ENCODE data around the gene GALNT9.
"Not testable (repeated sequence)": the region's sequence is repeated elsewhere in the genome, so short reads cannot be mapped to it uniquely, and the experiment has no call there.

The GALNT9 gene

DNA sequence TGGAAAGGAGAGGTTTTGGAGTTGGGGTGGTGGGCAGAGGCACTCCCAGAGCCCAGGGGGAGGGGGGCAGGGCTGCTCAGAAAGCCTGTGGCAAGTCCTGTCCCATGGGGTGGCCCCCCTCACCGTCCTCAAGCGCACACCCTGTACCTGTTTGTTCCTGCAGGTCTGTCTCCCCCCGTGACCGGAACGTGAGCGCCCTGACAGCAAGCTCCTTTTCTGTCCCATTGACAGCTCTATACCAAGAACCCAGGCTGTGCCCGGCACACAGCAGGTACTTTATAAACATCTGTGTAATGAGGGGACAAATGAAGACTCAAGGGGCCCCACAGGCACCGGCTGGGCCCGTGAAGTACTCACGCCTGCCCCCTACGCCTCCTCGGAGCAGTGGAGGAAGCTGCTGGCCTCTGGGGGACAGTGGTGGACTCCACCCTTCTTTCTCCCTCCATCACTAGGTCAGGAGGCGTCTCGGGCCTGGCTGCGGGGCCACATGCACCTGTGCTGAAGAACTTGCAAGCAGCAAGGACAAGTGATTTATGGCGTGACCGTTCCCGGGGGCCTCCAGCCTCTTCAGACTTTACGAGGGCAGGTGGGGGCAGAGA lies 65.8 kb downstream of the GALNT9 start:
- DNase-seq, result no peak

- no peak for DNase-seq
Measured at GRCh38 chr12:132263061-132263360, 66.4 kb downstream of the GALNT9 start.

DNA sequence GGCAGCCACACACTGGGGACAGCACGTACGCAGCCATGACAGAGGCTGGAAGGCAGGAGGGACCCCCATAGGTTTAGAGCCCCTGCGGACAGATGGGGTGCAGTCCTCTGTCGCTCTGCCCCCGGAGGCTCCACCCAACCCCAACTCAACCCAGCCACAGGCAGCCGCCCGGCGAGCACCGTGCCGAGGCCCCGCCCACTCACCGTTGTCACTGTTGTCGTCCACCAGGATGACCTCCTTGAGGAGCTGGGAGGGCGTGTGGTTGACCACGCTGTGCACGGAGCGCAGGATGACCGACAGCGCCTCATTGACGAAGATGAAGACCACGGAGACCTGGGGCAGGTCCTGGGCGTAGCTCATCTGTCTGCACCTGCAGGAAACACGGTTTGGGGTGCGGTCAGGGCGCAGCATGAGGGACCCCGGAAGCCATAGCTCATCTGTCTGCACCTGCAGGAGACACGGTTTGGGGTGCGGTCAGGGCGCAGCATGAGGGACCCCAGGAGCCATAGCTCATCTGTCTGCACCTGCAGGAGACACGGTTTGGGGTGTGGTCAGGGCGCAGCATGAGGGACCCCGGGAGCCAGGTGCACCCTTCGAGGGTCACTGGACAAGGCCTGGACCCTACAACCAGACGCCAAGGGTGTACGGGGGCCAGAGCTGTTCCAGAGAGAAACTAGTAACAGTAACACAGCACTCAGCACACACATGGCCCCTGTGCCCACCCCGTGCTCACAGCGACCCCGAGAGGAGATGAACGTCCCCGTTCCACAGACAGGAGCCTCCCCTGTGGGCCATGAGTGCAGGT lies 66.9 kb downstream of the GALNT9 start:
- DNase-seq, result no peak

DNA sequence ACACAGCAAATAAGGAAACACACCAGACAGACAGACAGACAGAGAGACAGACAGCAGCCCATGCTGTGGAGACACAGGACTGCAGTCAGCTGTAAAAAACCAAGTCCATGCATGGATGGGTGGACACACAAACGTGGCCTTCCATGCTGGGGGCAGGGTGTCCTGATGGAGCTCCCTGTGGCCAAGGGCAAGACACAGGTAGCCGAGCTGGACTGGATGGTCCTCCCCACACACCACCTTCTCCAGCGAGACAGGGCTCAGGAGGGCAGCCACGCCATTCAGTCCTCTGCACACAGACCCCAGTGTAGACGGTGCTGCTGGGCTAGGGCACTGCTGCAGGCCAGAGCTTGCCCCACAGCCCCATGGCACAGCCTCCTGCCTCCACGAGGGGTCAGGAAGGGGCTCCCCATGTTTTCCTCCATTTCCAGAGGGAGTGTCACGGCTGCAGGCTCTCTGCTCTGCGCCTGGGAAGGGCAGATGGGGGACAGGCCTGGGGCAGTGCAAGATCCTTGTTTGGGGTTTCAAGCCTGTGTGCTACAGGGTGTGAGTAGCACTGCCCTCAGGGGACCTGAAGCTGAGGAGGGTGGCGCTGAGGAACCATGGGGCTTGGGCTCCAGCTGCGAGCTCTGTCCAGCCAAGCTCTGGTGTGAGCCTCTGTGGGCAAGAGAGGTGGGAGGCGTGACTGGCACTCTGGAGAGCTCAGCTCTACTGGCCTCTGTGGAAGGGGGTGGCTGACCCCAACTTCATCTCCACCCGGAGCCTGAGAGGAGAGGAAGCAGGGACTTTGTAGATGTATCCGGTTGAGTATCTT lies 67.9 kb downstream of the GALNT9 start:
- no peak for DNase-seq

DNA sequence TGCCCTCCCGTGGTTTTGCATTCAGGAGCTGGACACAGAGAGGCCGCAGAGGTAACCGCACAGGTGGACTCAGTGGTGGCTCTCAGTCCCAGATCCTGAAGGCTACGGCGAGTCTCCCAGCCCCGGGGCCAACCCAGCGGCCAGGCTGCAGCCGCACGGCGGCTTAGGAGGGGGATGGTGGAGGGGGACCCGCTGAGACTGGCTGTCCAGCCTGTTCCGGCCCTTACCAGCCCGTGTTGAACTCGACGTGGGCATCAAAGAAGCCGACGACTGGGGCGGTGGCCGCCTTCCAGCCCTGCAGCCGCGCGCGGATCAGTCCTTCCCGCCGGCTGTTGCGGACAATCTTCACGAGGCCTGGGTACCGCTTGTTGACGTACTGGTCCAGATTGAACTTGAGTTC lies 68.7 kb downstream of the GALNT9 start:
- no peak for DNase-seq

DNA sequence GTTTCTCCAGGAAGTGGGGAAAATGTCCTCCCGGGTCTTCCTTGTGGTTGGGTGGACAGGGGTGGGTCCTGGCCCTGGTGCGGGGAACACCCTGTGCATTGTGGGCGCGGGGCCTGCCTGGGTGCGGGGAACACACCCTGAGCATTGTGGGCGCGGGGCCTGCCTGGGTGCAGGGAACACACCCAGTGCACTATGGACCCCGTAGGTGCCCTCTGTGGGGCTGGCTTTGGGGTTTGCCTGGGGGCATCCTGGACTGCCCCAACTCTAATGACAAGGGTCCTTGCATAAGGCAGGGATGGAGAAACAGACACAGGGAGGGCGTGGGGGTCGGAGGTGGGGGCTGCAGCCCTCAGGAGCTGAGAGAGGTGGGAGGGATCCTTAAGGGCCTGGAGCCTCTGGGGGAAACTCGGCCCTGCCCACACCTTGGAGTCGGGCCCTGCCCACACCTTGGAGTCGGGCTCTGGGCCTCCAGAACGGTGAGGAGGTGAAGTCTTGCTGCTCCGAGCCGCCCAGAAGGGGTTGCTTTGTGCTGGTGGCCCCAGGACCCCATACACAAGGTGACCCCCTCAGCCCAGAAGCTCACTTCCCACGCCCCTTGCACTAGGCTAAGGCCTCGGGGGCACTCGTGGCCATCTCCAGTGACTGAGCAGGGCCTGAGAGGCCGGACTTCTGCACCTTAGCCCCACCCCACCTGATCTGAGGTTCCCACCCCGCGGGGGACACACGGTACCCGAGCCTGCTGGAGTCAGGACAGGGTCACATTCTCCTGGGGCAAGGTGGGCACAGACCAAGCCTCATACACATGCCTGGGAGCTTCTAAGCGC lies 69.3 kb downstream of the GALNT9 start:
- DNase-seq, result no peak

DNA sequence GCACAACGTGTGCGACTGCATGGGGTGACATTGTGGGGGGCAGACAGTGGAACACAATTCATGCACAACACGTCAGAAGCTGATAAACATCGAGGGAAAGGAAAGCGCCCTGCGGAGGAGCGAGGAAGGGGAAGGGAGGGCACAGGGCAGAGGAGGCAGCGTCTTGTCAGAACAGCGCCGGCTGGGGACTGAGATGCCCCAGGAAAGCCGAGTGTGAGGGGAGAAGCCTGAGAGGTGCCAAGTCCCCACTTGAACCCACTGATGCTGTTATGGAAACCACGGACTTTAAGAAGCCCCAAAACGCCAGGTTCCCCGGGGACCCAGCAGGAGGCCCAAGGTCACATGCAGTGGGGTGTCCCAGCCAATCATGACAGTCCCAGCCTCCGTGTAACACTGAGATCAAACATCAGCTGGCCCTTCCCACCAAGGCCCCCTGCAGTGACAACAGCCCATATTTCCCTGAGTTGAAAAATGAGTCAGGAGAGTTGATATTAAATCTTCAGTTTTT lies 70.0 kb downstream of the GALNT9 start:
- DNase-seq, result no peak

DNA sequence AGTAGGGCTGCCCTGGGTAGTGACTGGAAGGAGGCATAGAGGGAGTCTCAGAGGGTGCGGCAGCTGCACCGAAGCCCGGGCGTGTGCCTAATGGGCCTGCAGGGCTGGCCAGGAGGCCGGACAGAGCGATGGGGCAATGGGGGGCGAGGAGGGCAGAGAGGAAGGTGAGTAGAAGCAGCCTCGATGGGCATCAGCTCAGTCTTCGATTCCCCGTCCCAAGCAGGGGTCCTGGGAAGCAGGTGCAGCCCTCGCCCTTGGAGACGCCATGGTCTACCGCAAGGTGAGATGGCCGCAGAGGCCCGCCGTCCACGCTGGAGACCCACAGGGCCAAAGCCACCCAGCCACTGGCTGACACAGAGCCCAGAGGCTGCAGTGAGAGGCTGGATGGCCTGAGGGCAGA lies 70.8 kb downstream of the GALNT9 start:
- DNase-seq, result no peak

GRCh38 chr12:132257955-132258490 lies 71.4 kb downstream of the GALNT9 start:
- DNase-seq, result no peak

GRCh38 chr12:132257206-132257954 lies 72.0 kb downstream of the GALNT9 start:
- DNase-seq, result no peak

GRCh38 chr12:132256646-132257045 lies 72.7 kb downstream of the GALNT9 start:
- no peak for DNase-seq

DNA sequence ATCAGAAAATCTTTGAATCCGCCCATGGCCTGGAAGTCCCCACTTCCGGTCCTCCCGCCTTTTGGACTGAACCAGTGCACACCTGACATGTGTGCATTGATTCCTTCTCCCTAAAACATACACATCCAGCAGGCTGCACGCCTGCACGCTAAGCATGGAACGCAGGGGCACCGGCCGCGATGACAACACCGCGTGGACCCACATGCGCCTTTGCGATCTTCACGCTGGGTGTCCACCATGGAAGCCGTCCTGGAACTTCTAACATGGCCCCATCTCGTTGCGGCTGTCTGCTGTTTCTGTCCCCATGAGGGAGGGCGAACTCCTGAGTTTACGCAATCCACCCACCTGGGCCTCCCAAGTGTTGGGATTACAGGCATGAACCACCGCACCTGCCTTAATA lies 73.7 kb downstream of the GALNT9 start:
- DNase-seq, result no peak

DNA sequence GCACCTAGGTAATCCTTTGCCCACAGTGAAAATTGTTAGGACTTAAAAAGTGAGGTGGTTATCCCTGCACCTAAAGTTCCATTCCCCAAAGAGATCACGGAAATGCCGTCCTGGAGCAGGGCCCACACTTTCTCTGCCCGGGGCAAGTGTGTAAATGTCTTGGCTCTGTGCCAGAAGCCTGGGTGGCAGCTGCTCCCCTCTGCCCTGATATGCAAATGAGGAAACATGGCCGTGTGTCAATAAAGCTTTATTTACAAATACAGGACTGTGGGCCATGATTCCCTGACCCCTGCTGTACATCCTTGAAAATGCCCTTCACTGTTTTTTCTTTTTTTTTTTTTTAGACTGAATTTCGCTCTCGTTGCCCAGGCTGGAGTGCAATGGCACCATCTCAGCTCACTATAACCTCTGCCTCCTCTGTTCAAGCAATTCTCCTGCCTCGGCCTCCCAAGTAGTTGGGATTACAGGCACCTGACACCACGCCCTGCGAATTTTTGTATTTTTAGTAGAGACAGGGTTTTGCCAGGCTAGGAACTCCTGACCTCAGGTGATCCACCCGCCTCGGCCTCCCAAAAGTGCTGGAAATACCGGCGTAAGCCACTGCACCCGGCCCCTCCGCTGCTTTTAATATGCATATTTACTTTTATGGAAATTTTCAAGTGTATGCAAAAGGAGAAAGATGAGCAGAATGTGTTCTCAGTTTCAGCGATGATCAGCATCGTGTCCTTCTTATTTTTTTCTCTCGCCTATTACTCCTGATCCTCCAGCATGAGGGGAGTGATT lies 75.5 kb downstream of the GALNT9 start:
- DNase-seq, result peak; percentile 8

- not testable (repeated sequence) for DNase-seq
Measured at GRCh38 chr12:132252981-132253380, 76.4 kb downstream of the GALNT9 start.

GRCh38 chr12:132251741-132252490 lies 77.5 kb downstream of the GALNT9 start:
- DNase-seq, result no peak

DNA sequence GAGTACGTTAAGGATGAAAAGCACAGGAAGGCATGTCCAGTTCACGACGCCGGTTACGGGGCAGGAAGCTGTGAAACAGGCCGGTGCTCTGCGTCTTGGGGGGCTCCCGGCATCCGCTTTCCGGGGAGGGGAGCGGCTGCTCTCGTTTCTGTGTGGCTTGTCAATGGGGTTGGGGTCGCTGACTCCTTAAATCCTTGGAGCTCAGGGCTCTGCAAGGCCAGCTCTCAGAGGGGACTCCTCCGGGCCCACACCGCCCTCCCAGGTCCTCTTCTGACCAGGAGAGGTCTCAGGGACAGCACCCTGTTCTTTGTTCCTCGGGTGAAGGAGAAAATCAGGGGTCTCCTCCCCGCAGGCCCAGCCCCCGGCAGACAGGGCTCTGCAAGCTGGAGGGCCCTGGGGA lies 78.1 kb downstream of the GALNT9 start:
- DNase-seq, result no peak

DNA sequence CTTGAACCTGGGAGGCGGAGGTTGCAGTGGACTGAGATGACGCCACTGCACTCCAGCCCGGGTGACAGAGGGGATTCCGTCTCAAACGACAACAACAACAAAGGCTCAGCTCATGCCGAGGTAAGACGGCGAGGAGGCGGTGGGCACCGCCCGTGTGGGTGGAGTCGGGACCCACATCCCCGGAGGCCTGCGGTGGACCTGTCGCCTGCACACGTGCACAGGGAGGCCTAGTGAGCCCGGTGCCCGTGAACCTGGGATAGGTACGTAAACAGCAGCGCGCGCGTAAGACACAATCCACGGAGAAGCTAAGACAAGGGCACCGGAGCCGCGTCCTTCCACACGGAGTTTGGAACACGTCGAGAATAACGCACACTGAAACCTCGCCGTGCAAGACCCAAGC lies 78.7 kb downstream of the GALNT9 start:
- no peak for DNase-seq

DNA sequence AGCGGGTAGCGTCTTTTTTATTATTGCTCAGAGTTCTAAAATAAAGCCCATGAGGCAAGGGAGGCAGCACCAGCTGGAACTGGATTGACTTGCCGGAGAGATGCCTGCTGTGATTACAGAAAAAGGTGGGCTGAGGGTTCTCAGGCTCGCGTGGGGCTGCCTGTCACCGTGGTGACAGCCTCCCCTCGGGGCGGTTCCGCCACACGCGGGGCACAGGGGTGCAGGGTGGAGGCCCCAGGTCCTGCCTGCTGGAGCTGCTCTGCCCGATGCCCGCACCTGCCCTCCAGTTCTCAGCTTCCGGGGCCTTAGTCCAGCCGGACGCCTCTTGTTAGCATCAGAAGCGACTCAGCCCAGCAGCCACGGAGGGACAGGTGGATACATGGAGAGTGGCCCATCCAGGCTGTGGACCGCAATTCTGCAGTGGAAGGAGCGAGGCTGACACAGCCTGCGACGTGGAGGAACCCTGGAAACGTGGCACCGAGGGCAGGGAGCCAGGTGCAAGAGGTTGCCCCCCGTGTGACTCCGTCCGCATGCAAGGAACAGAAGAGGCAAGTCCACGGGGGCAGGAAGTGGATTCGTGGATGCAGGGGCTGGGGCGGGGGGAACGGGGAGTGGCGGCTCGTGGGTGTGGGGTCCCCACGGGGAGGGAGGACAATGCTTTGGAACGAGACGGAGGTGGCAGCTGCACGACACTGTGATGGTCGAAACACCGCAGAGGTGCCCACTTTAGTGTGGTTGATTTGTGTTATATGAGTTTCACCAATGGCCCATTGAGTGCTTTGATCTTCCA lies 79.5 kb downstream of the GALNT9 start:
- no peak for DNase-seq

GRCh38 chr12:132248453-132249167 lies 80.8 kb downstream of the GALNT9 start:
- DNase-seq, result no peak

Data from NCI-H1694 treated with DMSO at 0.1 percent for 48 hours (cell line).